Neural cell (in vitro differentiated cells): ENCODE measurements around the gene PSIP1. TPM values are rescaled to one million over a fixed set of nuclear protein-coding genes. Genes with fewer than 3 reads are reported as not detected.
"Not testable (repeated sequence)": the region's sequence is repeated elsewhere in the genome, so short reads cannot be mapped to it uniquely, and the experiment has no call there.

ENCODE experiments used
- H2AFZ ChIP-seq: fragments of 200-600, 300-800 bp; sonication (generic), shearing (Covaris generic); 2 replicates; pipeline ENCODE4 v1.6.0; 2014; ENCODE audit warnings: low read depth, mild to moderate bottlenecking, antibody characterized with exemption, low read length, moderate library complexity
- H3F3A ChIP-seq: fragments of 200-600 bp; shearing (Covaris generic); 2 replicates; pipeline ENCODE4 v1.6.1; 2016; ENCODE audit warnings: mild to moderate bottlenecking, moderate library complexity, mixed read lengths, antibody characterized with exemption, low read length; ENCODE audit not compliant: insufficient read depth, poor library complexity, severe bottlenecking
- H3K27ac ChIP-seq: fragments of 200-600, 300-800 bp; sonication (generic), shearing (Covaris generic); 2 replicates; pipeline ENCODE4 v1.5.1; 2014; ENCODE audit warnings: mild to moderate bottlenecking, low read length, moderate library complexity
- H3K27me3 ChIP-seq: fragments of 300-800, 200-600 bp; sonication (generic), shearing (Covaris generic); 2 replicates; pipeline ENCODE4 v1.6.0; 2014; ENCODE audit warnings: mild to moderate bottlenecking, low read depth, low read length, moderate library complexity; ENCODE audit not compliant: insufficient read depth
- H3K36me3 ChIP-seq: fragments of 300-800, 200-600 bp; sonication (generic), shearing (Covaris generic); 2 replicates; pipeline ENCODE4 v1.5.1; 2014; ENCODE audit warnings: mild to moderate bottlenecking, antibody characterized with exemption, low read length, moderate library complexity; ENCODE audit not compliant: insufficient read depth
- H3K4me2 ChIP-seq: fragments of 300-800, 200-600 bp; sonication (generic), shearing (Covaris generic); 2 replicates; pipeline ENCODE4 v1.6.0; 2014; ENCODE audit warnings: mild to moderate bottlenecking, low read length
- H3K4me3 ChIP-seq: fragments of 300-800, 200-600 bp; sonication (generic), shearing (Covaris generic); 2 replicates; pipeline ENCODE4 v1.5.1; 2014; ENCODE audit warnings: mild to moderate bottlenecking, low read length, moderate library complexity
- H3K79me2 ChIP-seq: fragments of 200-600 bp; shearing (Covaris generic); replicated peaks from 2 replicates; pipeline ENCODE4 v1.6.0; 2014; ENCODE audit warnings: mild to moderate bottlenecking, low read length, moderate library complexity; ENCODE audit not compliant: insufficient read depth
- H3K9ac ChIP-seq: fragments of 300-800, 200-600 bp; sonication (generic), shearing (Covaris generic); 2 replicates; pipeline ENCODE4 v1.6.1; 2016; ENCODE audit warnings: mild to moderate bottlenecking, low read length, mixed read lengths
- H3K9me2 ChIP-seq: fragments of 200-600 bp; shearing (Covaris generic); 2 replicates; pipeline ENCODE4 v1.6.1; 2016; ENCODE audit warnings: mild to moderate bottlenecking, low read length, mixed read lengths; ENCODE audit not compliant: insufficient read depth
- H3K9me3 ChIP-seq: fragments of 200-600, 300-800 bp; sonication (generic), shearing (Covaris generic); 2 replicates; pipeline ENCODE4 v1.6.1; 2016; ENCODE audit warnings: mild to moderate bottlenecking, mixed run types, low read length, moderate library complexity, mixed read lengths
- H4K20me1 ChIP-seq: fragments of 200-600 bp; shearing (Covaris generic); 2 replicates; pipeline ENCODE4 v1.6.1; 2016; ENCODE audit warnings: mild to moderate bottlenecking, mixed run types; ENCODE audit not compliant: insufficient read depth
- EP300 ChIP-seq: fragments of 450-650 bp; conservative IDR thresholded peaks from 2 replicates; pipeline ENCODE4 v1.6.1; 2014; ENCODE audit warnings: antibody characterized with exemption, mild to moderate bottlenecking, moderate library complexity; ENCODE audit not compliant: poor library complexity, severe bottlenecking
- EZH2 ChIP-seq: fragments of 200-600, 300-800 bp; shearing (Covaris generic), sonication (generic); IDR thresholded peaks from 2 replicates; pipeline ENCODE4 v1.6.1; 2014; ENCODE audit warnings: antibody characterized with exemption, low read length, borderline replicate concordance, mild to moderate bottlenecking; ENCODE audit not compliant: insufficient read depth, poor library complexity, severe bottlenecking
- MXI1 ChIP-seq: fragments of 450-650 bp; conservative IDR thresholded peaks from 2 replicates; pipeline ENCODE4 v1.6.1; 2014; ENCODE audit warnings: antibody characterized with exemption, mild to moderate bottlenecking; ENCODE audit not compliant: poor library complexity, severe bottlenecking
- POLR2AphosphoS5 ChIP-seq: IDR thresholded peaks from 2 replicates; pipeline ENCODE4 v1.6.1; 2012
- RAD21 ChIP-seq: fragments of 450-650 bp; conservative IDR thresholded peaks from 2 replicates; pipeline ENCODE4 v1.6.1; 2014; ENCODE audit warnings: antibody characterized with exemption, mild to moderate bottlenecking, moderate library complexity
- SMC3 ChIP-seq: fragments of 450-650 bp; conservative IDR thresholded peaks from 2 replicates; pipeline ENCODE4 v1.6.1; 2014; ENCODE audit warnings: antibody characterized with exemption, mild to moderate bottlenecking, moderate library complexity; ENCODE audit not compliant: poor library complexity
- TAF1 ChIP-seq: IDR thresholded peaks from 2 replicates; pipeline ENCODE4 v1.6.1; 2012; ENCODE audit warnings: low read depth
- polyA plus RNA-seq: library from polyadenylated mRNA; depleted of rRNA; stranded (reverse); fragments of >200 nt; gene quantifications from 2 replicates; pipeline ENCODE4 v1.2.3, GENCODE V29; 2014
- TF ChIP-seq, protein P1 (sequence below): IDR thresholded peaks from 2 replicates; pipeline ENCODE4 v1.6.1; 2012; ENCODE audit warnings: borderline replicate concordance
- TF ChIP-seq, protein P2 (sequence below): fragments of 450-650 bp; IDR thresholded peaks from 2 replicates; pipeline ENCODE4 v1.5.1; 2014; ENCODE audit warnings: antibody characterized with exemption, mild to moderate bottlenecking, moderate library complexity; ENCODE audit not compliant: poor library complexity, severe bottlenecking

PSIP1 gene
- polyA plus RNA-seq, 1 donor from 2014 or later = 339 TPM

DNA sequence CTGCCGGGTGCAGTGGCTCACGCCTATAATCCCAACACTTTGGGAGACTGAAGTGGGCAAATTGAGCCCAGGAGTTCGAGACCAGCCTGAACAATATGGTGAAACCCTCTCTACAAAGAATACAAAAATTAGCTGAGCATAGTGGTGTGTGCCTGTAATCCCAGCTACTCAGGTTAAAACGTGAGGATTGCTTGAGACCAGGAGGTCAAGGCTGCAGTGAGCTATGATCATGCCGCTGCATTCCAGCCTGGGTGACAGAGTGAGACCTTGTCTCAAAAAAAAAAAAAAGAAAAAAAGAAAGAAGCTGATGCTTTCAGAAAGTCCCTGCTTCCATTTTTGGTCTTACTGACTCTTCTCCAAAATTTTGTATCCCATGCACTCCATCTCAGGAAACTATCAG lies 56.8 kb downstream of the PSIP1 start:
- Histone ChIP-seq H3K27me3 (no peaks in the 10 kb centered on the region), H3K79me2 (no peaks in the 10 kb centered on the region), H3K36me3 (peaks cover 20% of the 10 kb centered on the region), H2AFZ (no peak overlapping the region), H3K4me3 (no peak overlapping the region), H3K9ac (no peak overlapping the region), H3K9me3 (no peaks in the 10 kb centered on the region), H3K4me2 (no peak overlapping the region), H3K9me2 (no peaks in the 10 kb centered on the region), H4K20me1 (no peaks in the 10 kb centered on the region), H3K27ac (no peak overlapping the region), H3F3A (no peaks in the 10 kb centered on the region)
- TF ChIP-seq POLR2AphosphoS5 (no peak), RAD21 (no peak), MXI1 (no peak), EZH2 (no peak), EP300 (no peak), TAF1 (no peak), SMC3 (no peak)
- TF ChIP-seq, protein P1, sequence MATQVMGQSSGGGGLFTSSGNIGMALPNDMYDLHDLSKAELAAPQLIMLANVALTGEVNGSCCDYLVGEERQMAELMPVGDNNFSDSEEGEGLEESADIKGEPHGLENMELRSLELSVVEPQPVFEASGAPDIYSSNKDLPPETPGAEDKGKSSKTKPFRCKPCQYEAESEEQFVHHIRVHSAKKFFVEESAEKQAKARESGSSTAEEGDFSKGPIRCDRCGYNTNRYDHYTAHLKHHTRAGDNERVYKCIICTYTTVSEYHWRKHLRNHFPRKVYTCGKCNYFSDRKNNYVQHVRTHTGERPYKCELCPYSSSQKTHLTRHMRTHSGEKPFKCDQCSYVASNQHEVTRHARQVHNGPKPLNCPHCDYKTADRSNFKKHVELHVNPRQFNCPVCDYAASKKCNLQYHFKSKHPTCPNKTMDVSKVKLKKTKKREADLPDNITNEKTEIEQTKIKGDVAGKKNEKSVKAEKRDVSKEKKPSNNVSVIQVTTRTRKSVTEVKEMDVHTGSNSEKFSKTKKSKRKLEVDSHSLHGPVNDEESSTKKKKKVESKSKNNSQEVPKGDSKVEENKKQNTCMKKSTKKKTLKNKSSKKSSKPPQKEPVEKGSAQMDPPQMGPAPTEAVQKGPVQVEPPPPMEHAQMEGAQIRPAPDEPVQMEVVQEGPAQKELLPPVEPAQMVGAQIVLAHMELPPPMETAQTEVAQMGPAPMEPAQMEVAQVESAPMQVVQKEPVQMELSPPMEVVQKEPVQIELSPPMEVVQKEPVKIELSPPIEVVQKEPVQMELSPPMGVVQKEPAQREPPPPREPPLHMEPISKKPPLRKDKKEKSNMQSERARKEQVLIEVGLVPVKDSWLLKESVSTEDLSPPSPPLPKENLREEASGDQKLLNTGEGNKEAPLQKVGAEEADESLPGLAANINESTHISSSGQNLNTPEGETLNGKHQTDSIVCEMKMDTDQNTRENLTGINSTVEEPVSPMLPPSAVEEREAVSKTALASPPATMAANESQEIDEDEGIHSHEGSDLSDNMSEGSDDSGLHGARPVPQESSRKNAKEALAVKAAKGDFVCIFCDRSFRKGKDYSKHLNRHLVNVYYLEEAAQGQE = no peak
- TF ChIP-seq, protein P2, sequence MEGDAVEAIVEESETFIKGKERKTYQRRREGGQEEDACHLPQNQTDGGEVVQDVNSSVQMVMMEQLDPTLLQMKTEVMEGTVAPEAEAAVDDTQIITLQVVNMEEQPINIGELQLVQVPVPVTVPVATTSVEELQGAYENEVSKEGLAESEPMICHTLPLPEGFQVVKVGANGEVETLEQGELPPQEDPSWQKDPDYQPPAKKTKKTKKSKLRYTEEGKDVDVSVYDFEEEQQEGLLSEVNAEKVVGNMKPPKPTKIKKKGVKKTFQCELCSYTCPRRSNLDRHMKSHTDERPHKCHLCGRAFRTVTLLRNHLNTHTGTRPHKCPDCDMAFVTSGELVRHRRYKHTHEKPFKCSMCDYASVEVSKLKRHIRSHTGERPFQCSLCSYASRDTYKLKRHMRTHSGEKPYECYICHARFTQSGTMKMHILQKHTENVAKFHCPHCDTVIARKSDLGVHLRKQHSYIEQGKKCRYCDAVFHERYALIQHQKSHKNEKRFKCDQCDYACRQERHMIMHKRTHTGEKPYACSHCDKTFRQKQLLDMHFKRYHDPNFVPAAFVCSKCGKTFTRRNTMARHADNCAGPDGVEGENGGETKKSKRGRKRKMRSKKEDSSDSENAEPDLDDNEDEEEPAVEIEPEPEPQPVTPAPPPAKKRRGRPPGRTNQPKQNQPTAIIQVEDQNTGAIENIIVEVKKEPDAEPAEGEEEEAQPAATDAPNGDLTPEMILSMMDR = no peak

DNA sequence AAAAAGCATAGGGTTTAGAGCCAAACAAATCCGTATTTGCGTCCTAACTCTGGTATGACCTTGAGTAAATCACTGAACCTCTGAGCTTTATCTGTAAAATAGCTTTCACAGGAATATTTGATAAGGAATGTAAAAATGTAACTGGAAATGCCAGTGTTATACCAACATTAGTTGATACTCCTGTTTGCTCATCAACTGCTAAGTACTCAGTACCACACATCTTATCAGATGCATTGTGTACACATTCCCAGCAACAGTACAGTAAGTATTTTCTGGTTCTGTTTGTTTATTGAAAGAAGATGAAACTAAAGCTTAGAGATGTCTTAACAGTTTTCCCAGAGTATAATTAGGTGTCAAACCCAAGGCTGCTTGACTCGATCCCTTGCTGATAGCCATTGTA lies 66.6 kb downstream of the PSIP1 start:
- peaks cover 7% of the 10 kb centered on the region for H3K9me3 ChIP-seq
- no peaks in the 10 kb centered on the region for H3K9me2 ChIP-seq
- H3K4me2 ChIP-seq = no peak overlapping the region
- H4K20me1 ChIP-seq = no peaks in the 10 kb centered on the region
- no peak overlapping the region for H3K9ac ChIP-seq
- no peaks in the 10 kb centered on the region for H3K27me3 ChIP-seq
- TF ChIP-seq TAF1 = no peak
- no peak for TF ChIP-seq EP300
- TF ChIP-seq, protein P1 = no peak
- TF ChIP-seq MXI1 = no peak
- TF ChIP-seq, protein P2 = no peak
- TF ChIP-seq POLR2AphosphoS5 = no peak
- H2AFZ ChIP-seq = no peak overlapping the region
- H3K27ac ChIP-seq = no peak overlapping the region
- no peaks in the 10 kb centered on the region for H3F3A ChIP-seq
- peaks cover 57% of the 10 kb centered on the region for H3K36me3 ChIP-seq
- peaks cover 20% of the 10 kb centered on the region for H3K79me2 ChIP-seq
- no peak overlapping the region for H3K4me3 ChIP-seq

DNA sequence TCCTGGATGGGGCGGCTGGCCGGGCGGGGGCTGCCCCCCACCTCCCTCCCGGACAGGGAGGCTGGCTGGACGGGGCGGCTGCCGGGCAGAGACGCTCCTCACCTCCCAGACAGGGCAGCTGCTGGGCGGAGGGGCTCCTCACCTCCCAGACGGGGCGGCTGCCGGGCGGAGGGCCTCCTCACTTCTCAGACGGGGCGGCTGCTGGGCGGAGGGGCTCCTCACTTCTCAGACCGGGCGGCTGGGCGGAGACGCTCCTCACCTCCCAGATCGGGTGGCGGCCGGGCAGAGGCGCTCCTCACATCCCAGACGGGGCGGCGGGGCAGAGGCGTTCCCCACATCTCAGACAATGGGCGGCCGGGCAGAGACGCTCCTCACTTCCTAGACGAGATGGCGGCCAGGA lies 68.5 kb downstream of the PSIP1 start:
- not testable (repeated sequence) for H3K9ac ChIP-seq, H3K4me3 ChIP-seq, H3K9me3 ChIP-seq, H2AFZ ChIP-seq, H3K4me2 ChIP-seq, H4K20me1 ChIP-seq, H3K27ac ChIP-seq, H3K9me2 ChIP-seq, H3F3A ChIP-seq, H3K27me3 ChIP-seq
- Histone ChIP-seq H3K79me2 (peaks cover 38% of the 10 kb centered on the region), H3K36me3 (peaks cover 45% of the 10 kb centered on the region)
